Measurements from ENCODE around the gene SAE1. TPM values are rescaled to one million over a fixed set of nuclear protein-coding genes. Genes with fewer than 3 reads are reported as not detected.

Gene SAE1
- total RNA-seq, 1 donor from 2014 or later: 114 TPM

DNA sequence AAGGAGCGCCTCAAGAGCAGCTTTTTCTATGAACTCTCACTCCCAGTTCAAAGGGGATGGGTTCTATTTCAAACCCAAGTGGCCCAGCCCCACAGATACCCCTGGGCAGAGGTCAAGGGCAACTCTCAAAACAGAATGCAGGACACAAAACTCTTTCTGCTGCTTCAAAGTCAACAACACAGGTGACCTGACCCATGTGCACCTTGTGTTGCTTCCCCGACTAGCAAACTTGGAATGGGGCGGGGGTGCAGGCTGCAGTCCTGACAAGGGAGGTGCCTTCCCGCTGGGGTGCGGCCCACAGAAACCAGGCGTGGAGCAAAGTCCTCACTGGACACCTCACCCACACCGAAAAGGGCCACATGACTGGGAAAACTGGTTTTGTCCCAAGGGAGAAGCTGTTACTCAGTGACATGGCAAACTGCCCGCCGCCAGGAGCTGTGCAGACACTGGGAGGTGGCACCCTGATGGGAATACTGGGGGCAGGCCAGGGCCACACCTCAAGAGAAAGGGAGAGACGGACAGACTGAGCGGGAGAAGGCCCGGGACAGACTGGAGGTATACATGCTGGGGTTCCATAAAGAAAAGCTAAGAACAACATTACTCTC is 34.4 kb upstream of the SAE1 start:
- Histone ChIP-seq H3K27me3 (ENCODE audit: control insufficient read depth, insufficient read depth, low read length) (no peaks in the 10 kb centered on the region), H3K4me3 (ENCODE audit: low read depth, low read length) (no peak overlapping the region), H3K36me3 (ENCODE audit: control insufficient read depth, insufficient read depth, low read length) (peaks cover 1% of the 10 kb centered on the region)
- DNase-seq (ENCODE audit: low read depth): no peak
- TF ChIP-seq, protein P1, sequence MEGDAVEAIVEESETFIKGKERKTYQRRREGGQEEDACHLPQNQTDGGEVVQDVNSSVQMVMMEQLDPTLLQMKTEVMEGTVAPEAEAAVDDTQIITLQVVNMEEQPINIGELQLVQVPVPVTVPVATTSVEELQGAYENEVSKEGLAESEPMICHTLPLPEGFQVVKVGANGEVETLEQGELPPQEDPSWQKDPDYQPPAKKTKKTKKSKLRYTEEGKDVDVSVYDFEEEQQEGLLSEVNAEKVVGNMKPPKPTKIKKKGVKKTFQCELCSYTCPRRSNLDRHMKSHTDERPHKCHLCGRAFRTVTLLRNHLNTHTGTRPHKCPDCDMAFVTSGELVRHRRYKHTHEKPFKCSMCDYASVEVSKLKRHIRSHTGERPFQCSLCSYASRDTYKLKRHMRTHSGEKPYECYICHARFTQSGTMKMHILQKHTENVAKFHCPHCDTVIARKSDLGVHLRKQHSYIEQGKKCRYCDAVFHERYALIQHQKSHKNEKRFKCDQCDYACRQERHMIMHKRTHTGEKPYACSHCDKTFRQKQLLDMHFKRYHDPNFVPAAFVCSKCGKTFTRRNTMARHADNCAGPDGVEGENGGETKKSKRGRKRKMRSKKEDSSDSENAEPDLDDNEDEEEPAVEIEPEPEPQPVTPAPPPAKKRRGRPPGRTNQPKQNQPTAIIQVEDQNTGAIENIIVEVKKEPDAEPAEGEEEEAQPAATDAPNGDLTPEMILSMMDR (IDR thresholded peaks at IDR 0.05; ENCODE audit: insufficient read depth, low read length, poor library complexity, severe bottlenecking): no peak

GRCh38 chr19:47096721-47097120 is 33.9 kb upstream of the SAE1 start:
- H3K27me3 ChIP-seq (ENCODE audit: control insufficient read depth, insufficient read depth, low read length): no peaks in the 10 kb centered on the region
- no peak for DNase-seq (ENCODE audit: low read depth)
- peaks cover 1% of the 10 kb centered on the region for H3K36me3 ChIP-seq (ENCODE audit: control insufficient read depth, insufficient read depth, low read length)
- TF ChIP-seq, protein P1 (IDR thresholded peaks at IDR 0.05; ENCODE audit: insufficient read depth, low read length, poor library complexity, severe bottlenecking): no peak
- no peak overlapping the region for H3K4me3 ChIP-seq (ENCODE audit: low read depth, low read length)

DNA sequence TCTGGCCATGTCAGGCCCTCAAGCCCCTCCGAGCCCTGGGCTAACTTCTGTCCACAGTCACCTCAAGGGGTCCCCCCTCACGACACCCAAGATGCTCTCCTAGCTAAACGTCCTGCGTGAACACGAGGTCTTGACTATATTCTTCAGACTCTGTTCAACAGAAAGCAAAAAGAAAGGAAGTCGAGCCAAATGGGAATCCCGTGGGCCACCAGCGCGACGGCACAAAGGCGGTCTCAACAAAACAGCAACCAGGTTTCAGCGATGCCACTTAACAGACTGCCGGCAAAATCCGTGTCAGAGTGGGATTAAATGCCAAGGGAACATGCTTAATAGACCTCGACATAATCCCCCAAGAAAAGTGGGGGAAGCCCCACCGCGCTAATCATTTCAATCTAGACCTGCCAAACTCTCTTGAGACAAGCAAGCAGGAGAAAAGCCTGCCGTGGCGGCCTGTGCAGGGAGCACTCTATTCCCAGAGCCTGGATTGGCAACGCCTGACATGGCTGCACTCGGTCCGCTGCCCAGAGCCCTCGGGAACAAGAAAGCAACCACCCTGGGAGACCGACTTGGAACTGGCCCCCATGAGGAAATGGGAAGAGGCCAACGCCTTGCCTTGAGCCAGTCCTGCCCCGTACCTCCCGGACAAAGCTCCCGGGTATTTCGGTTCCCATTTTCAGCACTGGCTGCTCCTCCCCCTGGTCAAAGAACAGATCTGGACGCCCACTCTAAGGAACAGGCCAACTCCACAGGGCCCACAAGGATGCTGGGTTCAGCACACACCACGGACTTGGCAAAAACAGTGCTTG is 33.0 kb upstream of the SAE1 start:
- Histone ChIP-seq H3K36me3 (ENCODE audit: control insufficient read depth, insufficient read depth, low read length) (peaks cover 1% of the 10 kb centered on the region), H3K27me3 (ENCODE audit: control insufficient read depth, insufficient read depth, low read length) (no peaks in the 10 kb centered on the region), H3K4me3 (ENCODE audit: low read depth, low read length) (no peak overlapping the region)
- DNase-seq (ENCODE audit: low read depth): no peak
- TF ChIP-seq, protein P1 (IDR thresholded peaks at IDR 0.05; ENCODE audit: insufficient read depth, low read length, poor library complexity, severe bottlenecking): no peak

DNA sequence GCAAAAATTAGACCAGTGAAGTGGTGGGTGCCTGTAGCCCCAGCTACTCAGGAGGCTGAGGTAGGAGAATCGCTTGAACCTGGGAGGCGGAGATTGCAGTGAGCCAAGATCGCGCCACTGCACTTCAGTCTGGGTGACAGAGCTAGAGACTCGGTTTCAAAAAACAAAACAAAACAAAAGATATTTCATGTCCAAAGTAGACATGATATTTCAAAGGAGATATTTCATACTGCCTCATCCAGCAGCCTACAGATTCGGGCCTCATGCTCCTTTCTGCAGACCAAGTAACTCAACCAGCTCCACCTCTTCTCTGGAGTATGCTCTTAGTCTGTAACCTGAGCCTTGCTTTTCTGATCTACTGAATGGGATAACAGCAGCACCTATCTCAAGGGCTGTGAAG is 32.0 kb upstream of the SAE1 start:
- no peaks in the 10 kb centered on the region for H3K27me3 ChIP-seq (ENCODE audit: control insufficient read depth, insufficient read depth, low read length)
- H3K4me3 ChIP-seq (ENCODE audit: low read depth, low read length): no peak overlapping the region
- TF ChIP-seq, protein P1 (IDR thresholded peaks at IDR 0.05; ENCODE audit: insufficient read depth, low read length, poor library complexity, severe bottlenecking): no peak

GRCh38 chr19:47099576-47100050 is 31.0 kb upstream of the SAE1 start:
- TF ChIP-seq, protein P1 (IDR thresholded peaks at IDR 0.05; ENCODE audit: insufficient read depth, low read length, poor library complexity, severe bottlenecking): no peak
- Histone ChIP-seq H3K27me3 (ENCODE audit: control insufficient read depth, insufficient read depth, low read length) (no peaks in the 10 kb centered on the region), H3K36me3 (ENCODE audit: control insufficient read depth, insufficient read depth, low read length) (peaks cover 1% of the 10 kb centered on the region), H3K4me3 (ENCODE audit: low read depth, low read length) (no peak overlapping the region)
- DNase-seq (ENCODE audit: low read depth): no peak

More for the DNA sequence above, 32.0 kb upstream of the SAE1 start:
- no peak for DNase-seq (ENCODE audit: low read depth)
- peaks cover 1% of the 10 kb centered on the region for H3K36me3 ChIP-seq (ENCODE audit: control insufficient read depth, insufficient read depth, low read length)
